Mesodermal cell (in vitro differentiated cells): ENCODE data around the gene RANBP9.

ENCODE experiments used
- H3K27ac ChIP-seq: 2 replicates; pipeline ENCODE4 v1.7.0; 2013; ENCODE audit warnings: mild to moderate bottlenecking, low read depth, low read length, moderate library complexity; ENCODE audit not compliant: severe bottlenecking
- H3K36me3 ChIP-seq: 2 replicates; pipeline ENCODE4 v1.7.1; 2013; ENCODE audit warnings: mild to moderate bottlenecking, low read length, moderate library complexity; ENCODE audit not compliant: control insufficient read depth, insufficient read depth
- H3K4me1 ChIP-seq: one replicate; pipeline ENCODE4 v1.7.1; 2013; ENCODE audit warnings: mild to moderate bottlenecking, low read length; ENCODE audit not compliant: insufficient read depth, control insufficient read depth, poor library complexity, severe bottlenecking
- H3K4me3 ChIP-seq: 2 replicates; pipeline ENCODE4 v1.7.0; 2013; ENCODE audit warnings: low read length, control low read depth, mild to moderate bottlenecking; ENCODE audit not compliant: insufficient read depth, poor library complexity, severe bottlenecking; ENCODE audit errors: extremely low read depth
- H3K9me3 ChIP-seq: 2 replicates; pipeline ENCODE4 v1.7.1; 2013; ENCODE audit warnings: mild to moderate bottlenecking, low read length, moderate library complexity; ENCODE audit not compliant: control insufficient read depth
- WGBS, 2 experiments: methylation state at CpG; one replicate each; pipeline ENCODE4 v1.1.5; 2013; ENCODE audit warnings: missing lambda C conversion rate in 2 of 2; ENCODE audit not compliant: insufficient coverage in 2 of 2; 5-methylcytosine and 5-hydroxymethylcytosine counted together

The RANBP9 gene

GRCh38 chr6:13711324-13711732 lies 307 bp downstream of the RANBP9 start:
- peak overlapping the region; percentile 68 for H3K4me3 ChIP-seq
- H3K9me3 ChIP-seq, result peaks cover under 1% of the 10 kb centered on the region
- 0 to 1% methylated on average over 34 to 57 of the region's 62 CpGs for WGBS, 2 experiments
- peak overlapping the region; percentile 77 for H3K27ac ChIP-seq
- H3K36me3 ChIP-seq, result peaks cover 9% of the 10 kb centered on the region
- H3K4me1 ChIP-seq, result no peaks in the 10 kb centered on the region

GRCh38 chr6:13710552-13711323 lies 897 bp downstream of the RANBP9 start:
- peak overlapping the region; percentile 68 for H3K4me3 ChIP-seq
- WGBS, 2 experiments, result 0 to 1% methylated on average over 34 to 42 of the region's 73 CpGs
- H3K9me3 ChIP-seq, result no peaks in the 10 kb centered on the region
- peak overlapping the region; percentile 78 for H3K27ac ChIP-seq
- peaks cover 14% of the 10 kb centered on the region for H3K36me3 ChIP-seq
- H3K4me1 ChIP-seq, result no peaks in the 10 kb centered on the region

GRCh38 chr6:13709689-13710551 lies 1.7 kb downstream of the RANBP9 start:
- H3K9me3 ChIP-seq, result no peaks in the 10 kb centered on the region
- H3K36me3 ChIP-seq, result peaks cover 16% of the 10 kb centered on the region
- peak overlapping the region; percentile 68 for H3K4me3 ChIP-seq
- WGBS, 2 experiments, result 0 to 9% methylated on average over 2 to 6 of the region's 10 CpGs
- no peaks in the 10 kb centered on the region for H3K4me1 ChIP-seq
- peak overlapping the region; percentile 78 for H3K27ac ChIP-seq

- 71 to 78% methylated on average over 1 of the region's 5 CpGs for WGBS, 2 experiments
- no peaks in the 10 kb centered on the region for H3K9me3 ChIP-seq
- H3K4me3 ChIP-seq, result peak overlapping the region; percentile 68
- no peaks in the 10 kb centered on the region for H3K4me1 ChIP-seq
- H3K36me3 ChIP-seq, result peaks cover 16% of the 10 kb centered on the region
- H3K27ac ChIP-seq, result no peak overlapping the region
Observed at GRCh38 chr6:13708736-13709135, 2.9 kb downstream of the RANBP9 start.

GRCh38 chr6:13703496-13703895 lies 8.1 kb downstream of the RANBP9 start:
- Histone ChIP-seq H3K9me3 (no peaks in the 10 kb centered on the region), H3K27ac (no peak overlapping the region), H3K4me3 (no peak overlapping the region), H3K4me1 (no peaks in the 10 kb centered on the region), H3K36me3 (peaks cover 21% of the 10 kb centered on the region)

- WGBS, 2 experiments, result 95 to 97% methylated on average over 3 of the region's 4 CpGs
- H3K4me3 ChIP-seq, result no peak overlapping the region
- no peaks in the 10 kb centered on the region for H3K9me3 ChIP-seq
- H3K4me1 ChIP-seq, result no peaks in the 10 kb centered on the region
- H3K27ac ChIP-seq, result no peak overlapping the region
- peaks cover 21% of the 10 kb centered on the region for H3K36me3 ChIP-seq
Observed at GRCh38 chr6:13702809-13703302, 8.8 kb downstream of the RANBP9 start.

- Histone ChIP-seq H3K27ac (peak overlapping the region; percentile 11), H3K4me1 (no peaks in the 10 kb centered on the region), H3K4me3 (no peak overlapping the region), H3K9me3 (no peaks in the 10 kb centered on the region), H3K36me3 (peaks cover 16% of the 10 kb centered on the region)
- 94 to 97% methylated on average over 3 of the region's 3 CpGs for WGBS, 2 experiments
Observed at GRCh38 chr6:13700232-13700631, 11.4 kb downstream of the RANBP9 start.

- H3K9me3 ChIP-seq, result no peaks in the 10 kb centered on the region
- no peak overlapping the region for H3K4me3 ChIP-seq
- H3K36me3 ChIP-seq, result peaks cover 27% of the 10 kb centered on the region
- WGBS, 2 experiments, result 75% methylated on average over 2 of the region's 5 CpGs; no CpG with 5 or more reads in 1 of the 2 experiments
- no peaks in the 10 kb centered on the region for H3K4me1 ChIP-seq
- no peak overlapping the region for H3K27ac ChIP-seq
Observed at GRCh38 chr6:13698715-13699114, 12.9 kb downstream of the RANBP9 start.

- WGBS, 2 experiments, result no CpG with 5 or more reads among the region's 2 CpGs
- no peak overlapping the region for H3K27ac ChIP-seq
- H3K36me3 ChIP-seq, result peaks cover 34% of the 10 kb centered on the region
- H3K4me3 ChIP-seq, result no peak overlapping the region
- H3K4me1 ChIP-seq, result no peaks in the 10 kb centered on the region
- no peaks in the 10 kb centered on the region for H3K9me3 ChIP-seq
Observed at GRCh38 chr6:13697857-13698256, 13.8 kb downstream of the RANBP9 start.

- Histone ChIP-seq H3K36me3 (peaks cover 37% of the 10 kb centered on the region), H3K4me1 (no peaks in the 10 kb centered on the region), H3K9me3 (no peaks in the 10 kb centered on the region), H3K4me3 (no peak overlapping the region), H3K27ac (no peak overlapping the region)
- WGBS, 2 experiments, result 100% methylated on average over 1 of the region's 1 CpG
Observed at GRCh38 chr6:13696226-13696625, 15.4 kb downstream of the RANBP9 start.
